Erythroblast (primary cell): ENCODE measurements around the gene PDCD7.

Experiments
- DNase-seq, 2 experiments: peaks; one replicate each; lab custom pipeline; 2025; lab: John Stamatoyannopoulos, UW
- GATA1 ChIP-seq: IDR thresholded peaks from 2 replicates; pipeline ENCODE4 v1.6.1; 2011; ENCODE audit warnings: low read depth, mild to moderate bottlenecking, control low read depth, low read length, moderate library complexity
- POLR2A ChIP-seq: IDR thresholded peaks from 2 replicates; pipeline ENCODE4 v1.6.1; 2011; ENCODE audit warnings: mild to moderate bottlenecking, low read length

PDCD7 gene

GRCh38 chr15:65091946-65092770 lies 41.5 kb downstream of the PDCD7 start:
- TF ChIP-seq GATA1: no peak
- TF ChIP-seq POLR2A: no peak

GRCh38 chr15:65089206-65089824 lies 44.3 kb downstream of the PDCD7 start:
- no peak for DNase-seq
- no peak for TF ChIP-seq POLR2A
- no peak for TF ChIP-seq GATA1

More at GRCh38 chr15:65091946-65092770, 41.5 kb downstream of the PDCD7 start:
- DNase-seq: no peak

- DNase-seq: no peak
- TF ChIP-seq GATA1 (no peak), POLR2A (no peak)
Measured at GRCh38 chr15:65088643-65089021, 45.0 kb downstream of the PDCD7 start.

GRCh38 chr15:65087873-65088642 lies 45.5 kb downstream of the PDCD7 start:
- TF ChIP-seq POLR2A (no peak), GATA1 (no peak)
- DNase-seq: no peak

- DNase-seq: no peak
- no peak for TF ChIP-seq GATA1
- no peak for TF ChIP-seq POLR2A
Measured at GRCh38 chr15:65087411-65087810, 46.2 kb downstream of the PDCD7 start.

GRCh38 chr15:65086680-65087111 lies 46.9 kb downstream of the PDCD7 start:
- peak; percentile 10 to 19 for DNase-seq
- TF ChIP-seq POLR2A: no peak
- TF ChIP-seq GATA1: no peak

GRCh38 chr15:65085990-65086679 lies 47.5 kb downstream of the PDCD7 start:
- TF ChIP-seq POLR2A (no peak), GATA1 (no peak)
- peak; percentile 11 to 26 for DNase-seq

- TF ChIP-seq GATA1 (no peak), POLR2A (no peak)
- no peak for DNase-seq
Measured at GRCh38 chr15:65085207-65085753, 48.3 kb downstream of the PDCD7 start.

- TF ChIP-seq POLR2A (no peak), GATA1 (no peak)
- no peak for DNase-seq
Measured at GRCh38 chr15:65084500-65085206, 49.0 kb downstream of the PDCD7 start.

- no peak for DNase-seq
- TF ChIP-seq GATA1 (no peak), POLR2A (no peak)
Measured at GRCh38 chr15:65083262-65083701, 50.3 kb downstream of the PDCD7 start.

- DNase-seq: no peak
- TF ChIP-seq GATA1: no peak
- TF ChIP-seq POLR2A: no peak
Measured at GRCh38 chr15:65082303-65082953, 51.2 kb downstream of the PDCD7 start.

GRCh38 chr15:65081758-65082157 lies 51.9 kb downstream of the PDCD7 start:
- DNase-seq: no peak
- no peak for TF ChIP-seq GATA1
- TF ChIP-seq POLR2A: no peak
